PC-3 (cell line): ENCODE measurements around the gene SLC5A3. TPM values are rescaled to one million over a fixed set of nuclear protein-coding genes. Genes with fewer than 3 reads are reported as not detected.

ENCODE experiments used
- ATAC-seq: fragments of 200-7000 bp; cut with Tn5 transposase; 2 replicates; pipeline ENCODE4 v1.9.1; 2020; ENCODE audit warnings: mild to moderate bottlenecking, moderate library complexity
- BruUV-seq: library from RNA; stranded (reverse); fragments of 400-500 nt; replicated peaks from 2 replicates; lab custom pipeline; 2021; lab: Mats Ljungman, UMichigan
- CTCF ChIA-PET: fragments of 300-600 bp; sonication (Branson Sonifier 250); formaldehyde crosslinking; loops from one replicate; lab custom pipeline; 2022; ENCODE audit warnings: antibody characterized with exemption; lab: Charles Lee
- POLR2A ChIA-PET: fragments of 300-600 bp; sonication (Branson Sonifier 250); formaldehyde crosslinking; loops from one replicate; lab custom pipeline; 2022; ENCODE audit warnings: antibody characterized with exemption; ENCODE audit not compliant: unreplicated experiment; lab: Charles Lee
- DNase-seq: peaks from one replicate; pipeline ENCODE4 v3.0.0-alpha.2; 2015
- H2AFZ ChIP-seq: fragments of 300-600 bp; sonication (generic); 2 replicates; pipeline ENCODE4 v1.6.0; 2016; ENCODE audit warnings: antibody characterized with exemption, low read length
- H3F3A ChIP-seq: fragments of 300-600 bp; sonication (generic); one replicate; pipeline ENCODE4 v1.6.0; 2017; ENCODE audit warnings: antibody characterized with exemption, low read length, control low read depth, mild to moderate bottlenecking; ENCODE audit not compliant: unreplicated experiment
- H3K27ac ChIP-seq: fragments of 300-600 bp; sonication (generic); 2 replicates; pipeline ENCODE4 v1.5.1; 2016; ENCODE audit warnings: mild to moderate bottlenecking, low read length
- H3K27me3 ChIP-seq: fragments of 300-600 bp; sonication (generic); 2 replicates; pipeline ENCODE4 v1.6.1; 2016; ENCODE audit warnings: low read length, mixed read lengths
- H3K36me3 ChIP-seq: fragments of 300-600 bp; sonication (generic); 2 replicates; pipeline ENCODE4 v1.6.1; 2016; ENCODE audit warnings: low read depth, mixed run types, low read length, mixed read lengths
- H3K4me1 ChIP-seq: fragments of 300-600 bp; sonication (generic); 2 replicates; pipeline ENCODE4 v1.5.1; 2016; ENCODE audit warnings: low read length; ENCODE audit not compliant: insufficient read depth
- H3K4me2 ChIP-seq: fragments of 300-600 bp; sonication (generic); 2 replicates; pipeline ENCODE4 v1.6.0; 2016; ENCODE audit warnings: low read length
- H3K4me3 ChIP-seq: fragments of 300-600 bp; sonication (generic); 2 replicates; pipeline ENCODE4 v1.5.1; 2016; ENCODE audit warnings: mild to moderate bottlenecking, low read length, mixed read lengths
- H3K79me2 ChIP-seq: fragments of 300-600 bp; sonication (generic); 2 replicates; pipeline ENCODE4 v1.6.1; 2017; ENCODE audit warnings: low read length, mixed read lengths
- H3K9ac ChIP-seq: fragments of 300-600 bp; sonication (generic); 2 replicates; pipeline ENCODE4 v1.6.0; 2016; ENCODE audit warnings: mild to moderate bottlenecking, low read length
- H3K9me2 ChIP-seq: fragments of 300-600 bp; sonication (generic); replicated peaks from 2 replicates; pipeline ENCODE4 v1.6.1; 2016; ENCODE audit warnings: mixed run types, low read length, mixed read lengths
- H3K9me3 ChIP-seq: fragments of 300-600 bp; sonication (generic); 2 replicates; pipeline ENCODE4 v1.6.1; 2016; ENCODE audit warnings: low read length, mixed read lengths
- H4K20me1 ChIP-seq: fragments of 300-600 bp; sonication (generic); 2 replicates; pipeline ENCODE4 v1.6.1; 2016; ENCODE audit warnings: low read length, mixed read lengths
- CTCF ChIP-seq: fragments of 300-600 bp; sonication (generic); conservative IDR thresholded peaks from 2 replicates; pipeline ENCODE4 v1.5.1; 2017; ENCODE audit warnings: antibody characterized with exemption, low read depth, mild to moderate bottlenecking, low read length
- EZH2 ChIP-seq: fragments of 300-600 bp; sonication (generic); IDR thresholded peaks from one replicate; pipeline ENCODE4 v1.6.1; 2017; ENCODE audit warnings: antibody characterized with exemption, mild to moderate bottlenecking, low read length; ENCODE audit not compliant: unreplicated experiment
- EZH2phosphoT487 ChIP-seq: fragments of 300-600 bp; sonication (generic); IDR thresholded peaks from 2 replicates; pipeline ENCODE4 v1.6.1; 2018; ENCODE audit warnings: mild to moderate bottlenecking, antibody characterized with exemption, low read length, borderline replicate concordance
- intact Hi-C: fragments of 100-400 bp; cut with micrococcal nuclease; formaldehyde crosslinking; loops from 2 replicates; pipeline ENCODE4 v1.9.0; 2023
- total RNA-seq: library from RNA; depleted of rRNA; stranded (reverse); fragments of >200 nt; gene quantifications from 2 replicates; pipeline ENCODE4 v1.2.3, GENCODE V29; 2014

SLC5A3 gene
- total RNA-seq, 1 experiment from 2014 or later: 13.8 TPM

DNA sequence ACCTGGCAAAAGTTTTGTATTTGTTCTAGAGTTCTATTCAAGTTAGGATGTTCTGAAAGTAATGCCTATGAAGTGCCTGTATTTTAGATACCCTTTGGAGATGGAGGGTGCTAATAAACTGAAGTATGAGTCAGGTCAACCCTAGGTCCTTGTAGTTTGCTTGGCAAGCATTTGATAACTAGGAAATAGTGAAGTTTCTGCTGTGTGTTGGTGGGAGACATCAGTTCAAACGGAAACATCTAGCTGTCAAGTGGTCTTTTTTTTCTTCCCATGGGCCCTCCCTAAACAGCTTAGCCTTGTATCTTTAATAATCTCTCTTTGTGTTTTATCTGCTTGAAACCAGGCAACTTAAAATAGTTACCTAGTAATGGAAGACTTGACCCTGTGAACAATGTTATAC, 4.5 kb downstream of the SLC5A3 start:
- intact Hi-C loops: loop anchor here (2.0 kb wide), 1 partner anchor 101 kb away; no protein-coding TSS in a partner anchor

DNA sequence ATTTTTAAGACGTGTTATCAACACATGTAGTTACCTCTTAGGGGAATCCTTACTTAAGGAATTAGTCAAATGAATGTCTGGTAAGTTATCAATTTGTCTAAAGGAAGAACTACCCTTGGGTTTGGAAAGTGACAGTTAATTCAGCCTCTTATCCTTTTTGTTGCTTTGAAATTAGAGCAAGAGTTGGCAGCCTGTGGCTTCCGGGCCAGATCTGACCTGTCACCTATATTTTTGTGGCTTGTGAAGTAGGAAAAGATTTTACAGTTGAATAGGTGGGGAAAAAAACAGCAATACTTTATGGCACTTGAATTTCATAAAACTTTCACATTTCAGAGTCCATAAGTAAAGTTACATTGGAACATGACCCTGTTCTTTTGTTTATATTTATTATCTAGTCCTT, 5.5 kb downstream of the SLC5A3 start:
- H3K4me3 ChIP-seq: 0 out of 2 replicates have a peak overlapping the region, but pooled peaks have one; percentile 11
- no peak overlapping the region for H3K27ac ChIP-seq
- H3K9me3 ChIP-seq: no peaks in the 10 kb centered on the region
- no peaks in the 10 kb centered on the region for H3K9me2 ChIP-seq
- H3K36me3 ChIP-seq: peaks cover 43% of the 10 kb centered on the region
- H3K4me2 ChIP-seq: peak overlapping the region; percentile 50
- no peak for ATAC-seq
- no peak overlapping the region for H2AFZ ChIP-seq
- H3F3A ChIP-seq: no peaks in the 10 kb centered on the region
- POLR2A ChIA-PET: interaction anchor here (0.6 kb wide), 1 partner anchor 25 kb away, joined by 6 read pairs; no protein-coding TSS in a partner anchor
- no peak overlapping the region for H3K9ac ChIP-seq
- no TSS peak for BruUV-seq
- CTCF ChIA-PET: no interaction called here
- H3K79me2 ChIP-seq: peaks cover 96% of the 10 kb centered on the region
- peaks cover 53% of the 10 kb centered on the region for H3K4me1 ChIP-seq
- no peaks in the 10 kb centered on the region for H3K27me3 ChIP-seq
- intact Hi-C loops: no loop called here
- TF ChIP-seq EZH2 (no peak), EZH2phosphoT487 (no peak), CTCF (no peak)
- peaks cover 58% of the 10 kb centered on the region for H4K20me1 ChIP-seq
- DNase-seq: peak; percentile 25

More for the DNA sequence above, 4.5 kb downstream of the SLC5A3 start:
- Histone ChIP-seq H3K79me2 (peaks cover 86% of the 10 kb centered on the region), H2AFZ (no peak overlapping the region), H3K9me3 (no peaks in the 10 kb centered on the region), H3K27ac (no peak overlapping the region), H3K4me1 (peaks cover 54% of the 10 kb centered on the region), H3F3A (no peaks in the 10 kb centered on the region), H3K27me3 (no peaks in the 10 kb centered on the region), H3K9ac (no peak overlapping the region), H3K4me2 (peak overlapping the region; percentile 50; the same call in 1 of the 2 replicates), H3K36me3 (peaks cover 38% of the 10 kb centered on the region), H3K9me2 (no peaks in the 10 kb centered on the region), H4K20me1 (peaks cover 50% of the 10 kb centered on the region), H3K4me3 (no peak overlapping the region)
- no peak for TF ChIP-seq EZH2phosphoT487
- no peak for TF ChIP-seq EZH2
- no peak for TF ChIP-seq CTCF
- ATAC-seq (no peak), DNase-seq (no peak)
- BruUV-seq: no TSS peak
- ChIA-PET POLR2A (no interaction called here), CTCF (no interaction called here)

DNA sequence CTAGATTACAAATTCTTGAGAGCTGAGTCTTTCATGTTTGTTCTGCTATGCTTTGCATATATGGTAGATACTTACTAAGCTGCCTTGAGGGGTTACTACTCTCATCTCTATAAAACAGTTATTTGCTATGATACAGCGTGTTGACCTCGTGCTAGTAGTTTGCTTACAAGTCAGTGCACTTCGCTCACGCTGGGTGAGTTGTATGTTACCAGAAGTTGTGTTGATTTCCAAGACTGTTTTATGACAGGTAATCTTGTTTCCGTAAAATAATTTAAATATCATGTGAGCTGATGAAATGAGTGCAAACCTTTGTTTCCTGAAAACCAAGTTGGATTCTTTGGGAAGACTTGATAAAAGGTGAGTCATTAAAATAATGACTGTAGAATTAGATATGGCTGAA, 7.3 kb downstream of the SLC5A3 start:
- Histone ChIP-seq H3K36me3 (peaks cover 50% of the 10 kb centered on the region), H3K9ac (no peak overlapping the region), H3K27ac (no peak overlapping the region), H3K27me3 (no peaks in the 10 kb centered on the region), H4K20me1 (peaks cover 41% of the 10 kb centered on the region), H3F3A (no peaks in the 10 kb centered on the region), H3K9me2 (no peaks in the 10 kb centered on the region), H3K4me3 (no peak overlapping the region), H3K79me2 (peaks cover 97% of the 10 kb centered on the region), H3K4me1 (peaks cover 44% of the 10 kb centered on the region), H3K9me3 (no peaks in the 10 kb centered on the region), H3K4me2 (no peak overlapping the region), H2AFZ (no peak overlapping the region)
- TF ChIP-seq CTCF: no peak
- TF ChIP-seq EZH2phosphoT487: no peak
- TF ChIP-seq EZH2: no peak
- DNase-seq (peak; percentile 34), ATAC-seq (peak; percentile 40; the same call in 1 of the 2 replicates)
- CTCF ChIA-PET: no interaction called here
- intact Hi-C loops: loop anchor here (5.0 kb wide), 1 partner anchor 127 kb away; no protein-coding TSS in a partner anchor
- BruUV-seq: no TSS peak
- POLR2A ChIA-PET: interaction anchor here (0.8 kb wide), 1 partner anchor 133 kb away, joined by 5 read pairs; no protein-coding TSS in a partner anchor
